ENCODE data around the gene ENAM.

GRCh38 chr4:70600305-70600704 lies 28.2 kb upstream of the ENAM start:
- TF ChIP-seq POLR2AphosphoS5 (IDR thresholded peaks at IDR 0.05; ENCODE audit: low read depth, low read length): no peak
- no peak for TF ChIP-seq POLR2A (IDR thresholded peaks at IDR 0.05; ENCODE audit: low read depth, low read length)
